Mucosa of gallbladder (tissue), 1 donor: ENCODE results near the gene WSCD2. TPM values are rescaled to one million over a fixed set of nuclear protein-coding genes. Genes with fewer than 3 reads are reported as not detected.

ENCODE experiments used
- DNase-seq: peaks from one replicate; pipeline ENCODE4 v3.0.0-alpha.2; 2020; ENCODE audit warnings: low spot score
- total RNA-seq: library from RNA; stranded (reverse); gene quantifications from one replicate; pipeline ENCODE4 v1.2.1, GENCODE V29; 2021
- donor health status: DM: no; HTN: no; CAD: no.

WSCD2 gene
- total RNA-seq, 1 donor from 2014 or later, result 0.26 TPM

DNA sequence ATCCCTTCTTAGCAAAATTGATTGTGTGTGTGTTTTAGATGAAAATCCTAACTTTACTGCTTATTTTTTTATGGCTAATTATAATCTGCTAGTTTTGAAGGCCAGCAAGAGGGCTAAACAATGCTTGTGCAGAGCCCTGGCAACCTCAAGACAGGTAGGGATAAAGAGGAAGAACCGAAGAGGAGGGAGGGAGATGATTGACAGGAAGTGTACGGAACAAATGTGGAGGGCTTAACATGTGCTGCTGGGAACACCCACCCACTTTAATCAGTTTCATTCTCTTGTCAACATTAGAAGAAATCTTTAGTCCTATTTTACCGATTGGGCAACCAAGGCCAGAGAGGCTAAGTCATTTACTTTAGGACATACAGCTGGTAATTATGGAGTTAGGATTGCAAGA, 1.4 kb upstream of the WSCD2 start:
- DNase-seq, result no peak

DNA sequence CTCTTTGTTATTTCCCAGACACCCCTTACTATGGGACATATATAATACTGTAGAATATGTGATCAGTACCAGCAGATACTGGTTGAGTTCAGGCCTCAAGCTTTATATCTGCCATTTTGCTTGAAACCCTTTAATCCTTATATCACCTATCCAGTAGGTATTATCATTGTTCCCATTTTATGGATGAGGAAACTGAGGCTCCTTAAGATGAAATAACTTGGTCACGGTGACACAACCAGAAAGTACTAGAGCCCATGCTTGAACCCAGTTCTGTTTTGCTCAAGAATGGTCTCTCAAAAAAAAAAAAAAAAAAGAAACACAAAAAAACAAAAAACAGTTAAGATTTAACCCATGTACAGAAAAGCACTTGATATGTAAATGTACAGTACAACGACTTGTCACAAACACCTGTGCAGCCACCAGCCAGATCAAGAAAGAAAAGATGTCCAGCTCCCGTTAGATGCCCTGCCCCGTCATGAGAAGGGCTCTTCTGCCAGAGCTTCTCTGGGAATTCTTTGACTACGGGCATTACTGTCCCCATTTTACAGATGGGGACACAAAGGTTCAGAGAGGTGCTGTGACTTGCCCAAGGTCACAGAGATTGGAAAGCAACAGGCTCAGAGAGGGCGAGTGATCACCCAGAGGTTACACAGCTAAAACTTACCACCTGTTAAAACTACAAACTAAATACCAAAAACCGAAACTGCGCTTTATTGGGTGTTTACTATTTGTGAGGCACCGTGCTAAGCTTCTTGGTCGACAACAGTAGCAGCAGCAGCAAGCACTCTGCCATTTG, 669 bp upstream of the WSCD2 start:
- DNase-seq, result no peak

DNA sequence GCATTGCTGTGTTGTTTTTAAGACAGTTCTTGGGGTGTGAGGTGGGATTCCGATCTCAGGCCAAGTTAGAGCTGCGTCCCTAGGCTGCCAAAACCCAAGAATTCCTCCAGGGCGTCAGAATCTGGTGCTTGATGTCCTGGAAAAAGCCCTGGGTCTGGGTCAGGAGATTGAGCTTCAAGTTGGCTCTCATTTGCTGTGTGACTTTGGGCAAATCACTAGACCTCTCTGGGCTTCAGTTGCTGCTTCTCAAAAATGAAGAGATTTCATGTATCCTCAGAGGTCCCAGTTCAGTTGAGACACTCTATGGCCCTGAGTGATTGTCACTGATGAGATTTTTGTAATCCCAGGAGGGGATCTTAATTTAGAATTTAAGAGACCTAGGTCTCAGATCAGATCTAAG, 1.9 kb downstream of the WSCD2 start:
- no peak for DNase-seq

GRCh38 chr12:108131657-108132126, 2.6 kb downstream of the WSCD2 start:
- no peak for DNase-seq

GRCh38 chr12:108133482-108133881, 4.4 kb downstream of the WSCD2 start:
- DNase-seq, result no peak

GRCh38 chr12:108134744-108135143, 5.7 kb downstream of the WSCD2 start:
- no peak for DNase-seq

DNA sequence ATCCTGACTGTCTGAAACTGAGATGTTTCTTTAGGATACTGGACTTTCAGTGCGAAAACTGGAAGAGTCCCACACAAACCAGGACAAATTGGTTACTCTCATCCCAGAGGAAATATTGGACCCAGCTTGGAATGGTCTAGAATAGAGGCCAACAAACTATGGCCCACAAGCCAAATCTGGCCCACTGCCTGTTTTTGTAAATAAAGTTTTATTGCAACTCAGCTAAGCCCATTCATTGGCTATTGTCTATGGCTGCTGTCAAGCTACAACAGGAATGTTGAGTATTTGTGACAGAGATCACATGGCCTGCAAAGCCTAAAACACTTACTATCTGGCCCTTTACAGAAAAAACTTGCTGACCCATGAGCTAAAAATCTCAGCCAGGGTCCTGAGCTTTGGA, 6.5 kb downstream of the WSCD2 start:
- no peak for DNase-seq

- no peak for DNase-seq
Measured at GRCh38 chr12:108136697-108137096, 7.6 kb downstream of the WSCD2 start.

- no peak for DNase-seq
Measured at GRCh38 chr12:108139454-108139853, 10.4 kb downstream of the WSCD2 start.

- DNase-seq, result no peak
Measured at GRCh38 chr12:108140501-108140900, 11.4 kb downstream of the WSCD2 start.

DNA sequence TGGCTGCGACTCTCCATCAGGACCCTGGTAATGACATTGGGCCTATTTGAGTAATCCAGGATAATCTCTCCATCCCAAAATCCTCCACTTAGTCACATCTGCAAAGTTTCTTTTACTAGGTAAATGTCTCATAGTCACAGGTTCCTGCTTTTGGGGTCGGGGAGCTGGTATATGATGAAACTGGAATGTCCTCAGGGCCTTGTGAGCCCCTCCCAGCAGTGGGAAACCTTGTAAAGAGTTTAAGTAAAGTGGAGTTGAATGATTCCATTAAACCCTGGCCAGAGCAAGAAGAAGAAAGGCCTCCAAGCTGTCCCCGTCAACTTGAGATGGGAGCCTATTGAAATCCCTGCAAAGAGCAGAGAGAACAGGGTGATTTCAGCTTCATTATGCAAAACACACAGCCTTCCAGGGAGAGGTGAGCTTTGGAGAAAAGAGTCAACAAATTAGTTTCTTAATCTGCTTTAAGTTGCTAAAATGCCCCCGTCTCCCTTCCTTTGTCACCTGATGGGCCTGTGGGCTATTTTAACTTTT, 12.6 kb downstream of the WSCD2 start:
- DNase-seq, result no peak

- no peak for DNase-seq
Measured at GRCh38 chr12:108143144-108143543, 14.1 kb downstream of the WSCD2 start.

- no peak for DNase-seq
Measured at GRCh38 chr12:108144080-108144479, 15.0 kb downstream of the WSCD2 start.

DNA sequence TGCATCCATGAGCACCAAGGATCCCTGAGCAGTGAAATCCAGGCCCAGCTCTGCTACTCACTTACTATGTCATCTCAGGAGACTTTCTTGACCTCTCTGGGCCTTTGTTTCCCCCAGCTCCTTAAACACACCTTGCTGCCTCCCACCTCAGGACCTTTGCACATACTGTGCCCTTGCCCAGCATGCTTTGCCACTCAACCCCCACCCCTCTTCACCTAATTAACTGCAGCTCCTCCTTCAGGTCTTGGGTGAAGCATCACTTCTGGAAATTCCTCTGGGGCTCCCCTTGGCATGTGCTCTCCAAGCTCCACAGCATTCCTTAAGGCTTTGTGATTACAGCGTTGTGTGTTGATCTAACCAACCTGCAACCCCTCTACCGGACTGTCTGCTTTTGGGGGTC, 15.9 kb downstream of the WSCD2 start:
- no peak for DNase-seq

DNA sequence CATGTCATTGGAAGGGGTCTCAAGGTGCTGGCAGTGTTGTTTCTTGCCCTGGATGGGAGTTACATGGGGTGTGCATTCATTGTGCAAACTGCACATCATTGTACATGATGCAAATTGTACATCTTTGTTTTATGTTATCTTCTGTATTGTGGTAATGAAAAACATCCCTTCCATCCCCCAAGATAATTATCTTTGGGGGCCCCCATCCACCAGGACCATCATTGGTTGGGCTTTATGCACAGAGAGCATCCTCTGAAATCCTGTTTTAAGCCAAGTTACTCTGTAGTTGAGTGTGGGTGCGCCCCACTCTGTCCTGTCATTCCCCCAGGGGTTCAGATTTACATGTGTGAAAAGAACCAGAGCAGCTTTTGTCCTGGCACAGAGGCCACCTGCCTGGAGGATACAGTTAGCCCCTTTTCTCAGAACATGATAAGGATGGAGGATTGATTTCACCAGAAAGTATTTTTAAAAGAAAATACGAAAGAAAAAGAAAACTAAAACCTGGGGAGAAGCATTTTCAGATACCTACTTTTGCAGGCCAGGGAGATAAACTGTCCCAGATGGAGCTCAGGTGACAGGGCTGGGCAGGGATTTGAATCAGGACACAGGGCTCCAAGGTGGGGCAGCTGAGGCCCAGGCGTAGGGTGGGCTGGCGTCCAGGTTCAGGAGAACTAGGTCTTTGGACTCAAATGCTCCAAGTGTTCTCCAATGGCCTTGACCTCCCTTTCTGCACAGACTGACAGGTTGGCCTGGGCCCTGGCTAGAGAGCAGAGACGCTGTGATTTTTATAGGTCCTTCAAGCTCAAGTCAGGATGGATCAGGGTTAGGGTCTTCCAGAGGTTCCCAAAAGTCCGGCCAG, 17.2 kb downstream of the WSCD2 start:
- no peak for DNase-seq

DNA sequence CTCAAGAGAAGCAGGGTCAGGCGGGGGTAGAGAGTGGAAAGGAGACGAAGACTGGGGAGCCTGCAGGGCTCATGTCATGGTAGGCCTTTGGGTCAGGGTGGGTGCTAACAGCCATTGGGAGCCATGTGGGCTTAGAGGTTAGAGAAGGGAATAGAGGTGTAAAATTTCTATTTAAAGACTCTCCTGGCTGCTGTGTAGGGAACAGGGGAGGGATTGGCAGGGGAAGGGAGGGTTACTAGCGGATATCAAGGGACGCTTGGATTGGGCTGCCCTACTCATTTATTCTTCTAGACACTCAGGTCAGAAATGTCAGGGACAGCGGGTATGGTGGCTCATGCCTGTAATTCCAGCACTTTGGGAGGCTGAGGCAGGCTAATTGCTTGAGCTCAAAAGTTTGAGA, 18.2 kb downstream of the WSCD2 start:
- no peak for DNase-seq

- DNase-seq, result no peak
Measured at GRCh38 chr12:108148521-108149074, 19.5 kb downstream of the WSCD2 start.

DNA sequence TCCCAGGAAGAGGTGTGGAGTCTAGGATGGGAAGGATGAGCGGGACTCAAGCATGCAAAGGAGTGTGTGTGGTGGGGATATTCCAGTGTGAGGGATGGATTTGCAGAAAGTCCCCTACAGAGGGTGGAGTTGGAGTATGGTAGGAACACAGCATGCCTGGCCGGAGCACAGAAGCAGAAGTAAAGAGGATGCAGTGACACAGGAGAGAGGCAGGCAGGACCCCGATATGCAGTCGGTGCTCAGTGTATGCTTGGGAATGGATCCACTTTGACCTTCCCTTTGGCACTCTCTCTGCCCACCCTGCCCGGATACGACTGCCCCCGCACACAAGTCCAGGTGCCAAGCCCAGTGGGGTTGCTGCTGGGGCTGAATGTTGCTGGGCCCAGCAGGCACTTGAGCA, 21.3 kb downstream of the WSCD2 start:
- DNase-seq, result no peak

DNA sequence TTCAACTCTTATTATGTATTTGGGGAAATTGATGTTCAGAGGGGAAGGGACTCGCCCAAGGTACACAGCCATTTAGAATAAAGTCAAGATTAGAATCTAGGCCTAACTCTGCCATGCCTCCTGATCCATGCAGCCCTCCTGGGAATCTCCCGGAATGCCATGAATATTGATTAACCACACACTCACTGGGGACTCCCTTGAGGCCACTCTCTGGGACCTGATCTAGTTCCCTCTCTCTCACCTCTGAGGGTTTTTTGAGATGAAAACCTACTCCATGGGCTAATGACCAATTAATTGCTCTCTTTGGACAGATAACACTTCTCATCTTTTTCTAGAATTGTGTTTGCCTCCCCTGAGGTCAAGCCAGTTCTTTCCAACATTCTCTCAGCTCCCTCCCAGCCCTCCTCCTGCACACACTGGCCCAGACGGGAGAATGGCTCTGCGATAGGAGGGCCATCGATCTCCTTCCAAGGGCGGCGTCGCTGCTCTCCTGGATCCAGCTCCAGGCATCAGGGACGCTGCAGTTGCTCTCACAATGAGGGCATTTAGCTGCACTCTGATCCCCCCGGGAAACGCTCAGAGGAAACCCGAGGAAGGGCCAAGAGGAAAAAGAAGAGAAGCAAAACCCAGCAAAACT, 22.6 kb downstream of the WSCD2 start:
- no peak for DNase-seq

DNA sequence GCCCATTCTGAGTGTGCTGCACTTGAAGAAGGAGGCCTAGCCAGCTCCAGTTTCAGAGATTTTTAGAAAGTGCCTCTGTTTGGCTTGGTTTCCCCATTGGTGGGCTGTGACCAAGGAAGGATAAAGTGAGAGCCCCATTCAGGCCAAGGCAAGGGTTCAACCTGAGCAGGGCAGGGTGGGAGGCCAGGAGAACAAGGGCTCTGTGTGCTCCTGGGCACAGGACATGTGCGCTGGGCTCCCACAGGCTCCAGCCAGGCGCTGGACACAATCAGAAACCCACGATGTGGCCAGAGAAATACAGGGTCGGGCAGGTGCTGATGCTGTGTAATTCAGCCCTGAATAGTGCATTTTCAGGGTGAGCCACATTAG, 23.1 kb downstream of the WSCD2 start:
- no peak for DNase-seq

DNA sequence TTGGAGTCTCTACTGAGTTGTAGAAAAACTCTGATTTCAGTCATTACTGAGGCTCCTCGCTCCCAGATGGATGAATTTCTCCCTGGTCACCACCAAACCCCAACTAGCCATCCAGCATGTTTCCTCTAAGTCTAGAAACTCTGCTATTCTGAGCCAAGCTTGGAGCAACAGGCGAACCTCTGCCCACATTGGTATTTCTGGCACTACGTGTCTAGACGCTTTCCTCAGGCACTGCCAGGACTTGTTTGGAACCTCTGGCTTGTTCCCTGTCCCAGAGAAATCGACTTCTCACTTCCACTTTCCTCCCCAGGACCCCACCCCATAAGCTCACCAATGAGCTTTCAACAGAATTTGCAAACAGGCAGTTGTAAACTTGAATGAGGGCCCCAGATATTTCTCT, 27.6 kb downstream of the WSCD2 start:
- no peak for DNase-seq

GRCh38 chr12:108157870-108158459, 28.9 kb downstream of the WSCD2 start:
- DNase-seq, result no peak
